Suprapubic skin (tissue), 4 donors: ENCODE data around the gene BMF. TPM values are rescaled to one million over a fixed set of nuclear protein-coding genes. Genes with fewer than 3 reads are reported as not detected.

Source experiments
- DNase-seq, 2 donors: peaks; one replicate each; pipeline ENCODE4 v3.0.0-alpha.2; 2019; ENCODE audit warnings: low spot score in 2 of 2
- H3K27ac ChIP-seq: fragments of 200-600 bp; sonication (generic); one replicate; pipeline ENCODE4 v1.5.1; 2019
- H3K27me3 ChIP-seq: fragments of 200-600 bp; sonication (generic); one replicate; pipeline ENCODE4 v1.5.1; 2019
- H3K36me3 ChIP-seq: fragments of 200-600 bp; sonication (generic); one replicate; pipeline ENCODE4 v1.5.1; 2019
- H3K4me1 ChIP-seq: fragments of 200-600 bp; sonication (generic); one replicate; pipeline ENCODE4 v1.5.1; 2019
- H3K4me3 ChIP-seq: fragments of 200-600 bp; sonication (generic); one replicate; pipeline ENCODE4 v1.5.1; 2019; ENCODE audit warnings: mild to moderate bottlenecking
- H3K9me3 ChIP-seq: fragments of 200-600 bp; sonication (generic); one replicate; pipeline ENCODE4 v1.5.1; 2019
- CTCF ChIP-seq, 2 donors: fragments of 200-600 bp in 1 of 2; fragments of 450-650 bp in 1 of 2; sonication (generic) in 1 of 2; IDR thresholded peaks; one replicate each; pipeline ENCODE4 v1.5.1; 2016 to 2019; ENCODE audit warnings: antibody characterized with exemption in 2 of 2, mild to moderate bottlenecking in 1 of 2, moderate library complexity in 1 of 2
- EP300 ChIP-seq: sonication (generic); formaldehyde crosslinking; IDR thresholded peaks from one replicate; pipeline ENCODE4 v1.6.1; 2017; ENCODE audit warnings: antibody characterized with exemption
- POLR2A ChIP-seq, 2 donors: fragments of 450-650 bp; IDR thresholded peaks; one replicate each; pipeline ENCODE4 v1.6.1; 2017; ENCODE audit warnings: antibody characterized with exemption in 2 of 2, mild to moderate bottlenecking in 2 of 2, moderate library complexity in 2 of 2
- POLR2AphosphoS5 ChIP-seq, 3 donors: sonication (generic); formaldehyde crosslinking; IDR thresholded peaks; one replicate each; pipeline ENCODE4 v1.6.1; 2017; ENCODE audit warnings: antibody characterized with exemption in 3 of 3
- WGBS: methylation state at CpG from one replicate; pipeline ENCODE4 v1.1.5; 2018; 5-methylcytosine and 5-hydroxymethylcytosine counted together
- total RNA-seq, 4 donors: library from RNA; depleted of rRNA; stranded (reverse); fragments of >200 nt; gene quantifications; one replicate each; pipeline ENCODE4 v1.1.0, GENCODE V29; 2016

BMF gene
- total RNA-seq, 4 donors from 2014 or later, result 2.6 to 11.1 (median 9.8) TPM

GRCh38 chr15:40092979-40093869 lies 15.5 kb downstream of the BMF start:
- H3K27me3 ChIP-seq, result no peaks in the 10 kb centered on the region
- WGBS, result 23% methylated on average over 20 of the region's 20 CpGs
- peak overlapping the region; percentile 13 for H3K4me3 ChIP-seq
- TF ChIP-seq EP300, result no peak
- TF ChIP-seq CTCF (IDR thresholded peaks at IDR 0.05), result no peak
- no peak for TF ChIP-seq POLR2A (IDR thresholded peaks at IDR 0.05)
- TF ChIP-seq POLR2AphosphoS5 (IDR thresholded peaks at IDR 0.05), result no peak
- peaks cover 6% of the 10 kb centered on the region for H3K36me3 ChIP-seq
- DNase-seq, result no peak
- H3K27ac ChIP-seq, result peak overlapping the region; percentile 80
- H3K4me1 ChIP-seq, result peaks cover 77% of the 10 kb centered on the region
- H3K9me3 ChIP-seq, result no peaks in the 10 kb centered on the region

- DNase-seq, result peak in 1 of 2 donors; percentile 84
- no peaks in the 10 kb centered on the region for H3K9me3 ChIP-seq
- H3K4me3 ChIP-seq, result peak overlapping the region; percentile 13
- H3K4me1 ChIP-seq, result peaks cover 72% of the 10 kb centered on the region
- H3K36me3 ChIP-seq, result peaks cover 6% of the 10 kb centered on the region
- TF ChIP-seq EP300 (no peak), POLR2A (IDR thresholded peaks at IDR 0.05) (no peak), CTCF (IDR thresholded peaks at IDR 0.05) (no peak), POLR2AphosphoS5 (IDR thresholded peaks at IDR 0.05) (peak in 1 of 3 donors; percentile 50)
- WGBS, result 9% methylated on average over 9 of the region's 11 CpGs
- no peaks in the 10 kb centered on the region for H3K27me3 ChIP-seq
- peak overlapping the region; percentile 80 for H3K27ac ChIP-seq
Measured at GRCh38 chr15:40092256-40092978, 16.3 kb downstream of the BMF start.

- Histone ChIP-seq H3K9me3 (no peaks in the 10 kb centered on the region), H3K4me1 (peaks cover 67% of the 10 kb centered on the region), H3K27ac (no peak overlapping the region), H3K4me3 (no peak overlapping the region), H3K27me3 (no peaks in the 10 kb centered on the region), H3K36me3 (peaks cover 6% of the 10 kb centered on the region)
- no peak for DNase-seq
- TF ChIP-seq CTCF (IDR thresholded peaks at IDR 0.05) (no peak), POLR2A (IDR thresholded peaks at IDR 0.05) (no peak), EP300 (no peak), POLR2AphosphoS5 (IDR thresholded peaks at IDR 0.05) (no peak)
- WGBS, result 33% methylated on average over 6 of the region's 6 CpGs
Measured at GRCh38 chr15:40091861-40092255, 16.8 kb downstream of the BMF start.

- Histone ChIP-seq H3K9me3 (no peaks in the 10 kb centered on the region), H3K36me3 (peaks cover 6% of the 10 kb centered on the region), H3K27me3 (no peaks in the 10 kb centered on the region), H3K27ac (no peak overlapping the region), H3K4me3 (no peak overlapping the region), H3K4me1 (peaks cover 57% of the 10 kb centered on the region)
- TF ChIP-seq POLR2A (IDR thresholded peaks at IDR 0.05) (no peak), CTCF (IDR thresholded peaks at IDR 0.05) (no peak), EP300 (no peak), POLR2AphosphoS5 (IDR thresholded peaks at IDR 0.05) (no peak)
- 89% methylated on average over 11 of the region's 14 CpGs for WGBS
- no peak for DNase-seq
Measured at GRCh38 chr15:40090774-40091455, 17.8 kb downstream of the BMF start.
